ENCODE measurements around the gene LRP5. TPM values are rescaled to one million over a fixed set of nuclear protein-coding genes. Genes with fewer than 3 reads are reported as not detected.

Gene LRP5
- total RNA-seq, 1 experiment from 2014 or later, result 55.2 TPM

DNA sequence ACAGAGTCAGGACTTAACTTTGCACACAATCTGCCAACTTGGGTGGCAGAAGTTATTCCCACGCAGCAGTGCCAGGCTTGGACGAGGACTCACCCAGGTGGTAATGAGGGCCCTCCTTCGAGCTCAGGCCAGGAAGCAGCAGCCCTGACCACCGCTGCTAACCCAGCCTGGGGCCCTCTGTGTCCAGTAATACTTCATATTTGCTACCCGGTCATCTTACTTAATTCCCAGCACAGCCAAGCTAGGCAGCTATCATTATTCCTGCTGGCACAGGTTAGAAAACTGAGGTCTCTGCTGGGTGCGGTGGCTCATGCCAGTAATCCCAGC lies 15.4 kb upstream of the LRP5 start:
- H3K9ac ChIP-seq (ENCODE audit: low read length), result no peak overlapping the region

More for the DNA sequence above, 15.4 kb upstream of the LRP5 start:
- H3K36me3 ChIP-seq (ENCODE audit: control insufficient read depth in 1 of 2, insufficient read depth in 2 of 2, low read length in 2 of 2), result no peaks in the 10 kb centered on the region
- ChIA-PET RAD21 (ENCODE audit: low non-redundant PET in 1 of 2, low total read pairs in 2 of 2, uncharacterized antibody in 2 of 2, unreplicated experiment in 2 of 2) (interaction anchor here (1.3 to 3.1 kb wide), 3 partner anchors 38 to 39 kb away, joined by 3 to 12 read pairs (median 6); no protein-coding TSS in a partner anchor), POLR2A (interaction anchor here (1.2 to 1.4 kb wide), 4 partner anchors 25 to 88 kb away, joined by 3 to 4 read pairs (median 3); partner anchors contain the start of gene C11orf24), CTCF (interaction anchor here (1.7 to 5.0 kb wide), 6 partner anchors 18 to 88 kb away, joined by 5 to 30 read pairs (median 10); partner anchors contain the start of gene C11orf24)
- H2AFZ ChIP-seq (ENCODE audit: low read depth, low read length, poor library complexity, severe bottlenecking), result no peak overlapping the region
- no peaks in the 10 kb centered on the region for H3K9me3 ChIP-seq (ENCODE audit: control insufficient read depth in 1 of 2, insufficient read depth in 1 of 2, low read depth in 1 of 2, low read length in 2 of 2)
- DNase-seq (ENCODE audit: low read depth, low spot score) (no peak), ATAC-seq (no peak)
- H3K4me1 ChIP-seq (ENCODE audit: control insufficient read depth in 1 of 2, insufficient read depth in 2 of 2, low read length in 2 of 2), result peaks cover 8 to 24% of the 10 kb centered on the region in 2 experiments; a peak in 3 of 4 replicates
- intact Hi-C loops (cut with micrococcal nuclease), result loop anchor here (1.0 to 2.0 kb wide), 2 partner anchors 40 to 88 kb away; no protein-coding TSS in a partner anchor
- TF ChIP-seq, protein P1, sequence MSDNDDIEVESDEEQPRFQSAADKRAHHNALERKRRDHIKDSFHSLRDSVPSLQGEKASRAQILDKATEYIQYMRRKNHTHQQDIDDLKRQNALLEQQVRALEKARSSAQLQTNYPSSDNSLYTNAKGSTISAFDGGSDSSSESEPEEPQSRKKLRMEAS (IDR thresholded peaks at IDR 0.05), result no peak
- TF ChIP-seq, protein P2, sequence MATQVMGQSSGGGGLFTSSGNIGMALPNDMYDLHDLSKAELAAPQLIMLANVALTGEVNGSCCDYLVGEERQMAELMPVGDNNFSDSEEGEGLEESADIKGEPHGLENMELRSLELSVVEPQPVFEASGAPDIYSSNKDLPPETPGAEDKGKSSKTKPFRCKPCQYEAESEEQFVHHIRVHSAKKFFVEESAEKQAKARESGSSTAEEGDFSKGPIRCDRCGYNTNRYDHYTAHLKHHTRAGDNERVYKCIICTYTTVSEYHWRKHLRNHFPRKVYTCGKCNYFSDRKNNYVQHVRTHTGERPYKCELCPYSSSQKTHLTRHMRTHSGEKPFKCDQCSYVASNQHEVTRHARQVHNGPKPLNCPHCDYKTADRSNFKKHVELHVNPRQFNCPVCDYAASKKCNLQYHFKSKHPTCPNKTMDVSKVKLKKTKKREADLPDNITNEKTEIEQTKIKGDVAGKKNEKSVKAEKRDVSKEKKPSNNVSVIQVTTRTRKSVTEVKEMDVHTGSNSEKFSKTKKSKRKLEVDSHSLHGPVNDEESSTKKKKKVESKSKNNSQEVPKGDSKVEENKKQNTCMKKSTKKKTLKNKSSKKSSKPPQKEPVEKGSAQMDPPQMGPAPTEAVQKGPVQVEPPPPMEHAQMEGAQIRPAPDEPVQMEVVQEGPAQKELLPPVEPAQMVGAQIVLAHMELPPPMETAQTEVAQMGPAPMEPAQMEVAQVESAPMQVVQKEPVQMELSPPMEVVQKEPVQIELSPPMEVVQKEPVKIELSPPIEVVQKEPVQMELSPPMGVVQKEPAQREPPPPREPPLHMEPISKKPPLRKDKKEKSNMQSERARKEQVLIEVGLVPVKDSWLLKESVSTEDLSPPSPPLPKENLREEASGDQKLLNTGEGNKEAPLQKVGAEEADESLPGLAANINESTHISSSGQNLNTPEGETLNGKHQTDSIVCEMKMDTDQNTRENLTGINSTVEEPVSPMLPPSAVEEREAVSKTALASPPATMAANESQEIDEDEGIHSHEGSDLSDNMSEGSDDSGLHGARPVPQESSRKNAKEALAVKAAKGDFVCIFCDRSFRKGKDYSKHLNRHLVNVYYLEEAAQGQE (IDR thresholded peaks at IDR 0.05; ENCODE audit: low read depth), result no peak
- no peak for TF ChIP-seq EGR1 (IDR thresholded peaks at IDR 0.05; ENCODE audit: low read depth)
- TF ChIP-seq CEBPB (IDR thresholded peaks at IDR 0.05; ENCODE audit: low read depth), result no peak
- TF ChIP-seq, protein P3, sequence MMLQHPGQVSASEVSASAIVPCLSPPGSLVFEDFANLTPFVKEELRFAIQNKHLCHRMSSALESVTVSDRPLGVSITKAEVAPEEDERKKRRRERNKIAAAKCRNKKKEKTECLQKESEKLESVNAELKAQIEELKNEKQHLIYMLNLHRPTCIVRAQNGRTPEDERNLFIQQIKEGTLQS (IDR thresholded peaks at IDR 0.05), result no peak
- no peak for TF ChIP-seq CBX3 (IDR thresholded peaks at IDR 0.05; ENCODE audit: low read depth)
- no peak for TF ChIP-seq RAD21 (IDR thresholded peaks at IDR 0.05; ENCODE audit: low read depth)
- TF ChIP-seq YY1 (IDR thresholded peaks at IDR 0.05; ENCODE audit: extremely low read depth, insufficient replicate concordance, low read depth, low read length), result no peak
- TF ChIP-seq SIN3A (IDR thresholded peaks at IDR 0.05; ENCODE audit: low read depth), result no peak
- TF ChIP-seq SP1 (IDR thresholded peaks at IDR 0.05; ENCODE audit: low read depth), result no peak
- no peak overlapping the region for H3K4me3 ChIP-seq (replicated peaks in 1 of 2; ENCODE audit: low read depth in 1 of 2, low read length in 2 of 2)
- BruUV-seq (replicated peaks), result no TSS peak
- no peaks in the 10 kb centered on the region for H3K27me3 ChIP-seq (ENCODE audit: insufficient read depth, low read length)
- no peaks in the 10 kb centered on the region for H3K9me2 ChIP-seq (ENCODE audit: insufficient read depth)
- H3K79me2 ChIP-seq (ENCODE audit: insufficient read depth, low read length), result no peaks in the 10 kb centered on the region
- H3K4me2 ChIP-seq (ENCODE audit: low read length), result no peak overlapping the region
- H4K20me1 ChIP-seq (ENCODE audit: insufficient read depth), result no peaks in the 10 kb centered on the region
- H3K27ac ChIP-seq (ENCODE audit: low read depth, low read length), result no peak overlapping the region

Data from HCT116 (cell line).